Breast epithelium (tissue), 4 donors: ENCODE data around the gene SPSB1. TPM values are rescaled to one million over a fixed set of nuclear protein-coding genes. Genes with fewer than 3 reads are reported as not detected.

ENCODE experiments used
- DNase-seq, 2 donors: peaks; one replicate each; pipeline ENCODE4 v3.0.0-alpha.2; 2019; ENCODE audit warnings: low spot score in 2 of 2
- H3K27ac ChIP-seq, 2 donors: fragments of 200-600 bp; sonication (generic) in 1 of 2; one replicate each; pipeline ENCODE4 v1.5.1; 2016 to 2019; ENCODE audit warnings: mild to moderate bottlenecking in 1 of 2
- H3K27me3 ChIP-seq, 2 donors: fragments of 200-600 bp; sonication (generic) in 1 of 2; one replicate each; pipeline versions ENCODE4 v1.5.1 to v1.6.0; 2017 to 2019; ENCODE audit warnings: control low read depth in 1 of 2, mild to moderate bottlenecking in 1 of 2
- H3K36me3 ChIP-seq: fragments of 200-600 bp; one replicate; pipeline ENCODE4 v1.5.1; 2019
- H3K4me1 ChIP-seq, 2 donors: fragments of 200-600 bp; sonication (generic); one replicate each; pipeline ENCODE4 v1.5.1; 2016 to 2019; ENCODE audit warnings: control low read depth in 1 of 2
- H3K4me3 ChIP-seq, 3 donors: fragments of 200-600 bp; sonication (generic); 1 replicate in 2 of 3; 2 replicates in 1 of 3; pipeline ENCODE4 v1.5.1; 2016 to 2019; ENCODE audit warnings: mild to moderate bottlenecking in 3 of 3, moderate library complexity in 2 of 3
- H3K9me3 ChIP-seq, 2 donors: fragments of 200-600 bp; sonication (generic) in 1 of 2; one replicate each; pipeline ENCODE4 v1.5.1; 2016 to 2019; ENCODE audit warnings: control low read depth in 1 of 2
- POLR2A ChIP-seq: fragments of 450-650 bp; IDR thresholded peaks from one replicate; pipeline ENCODE4 v1.6.1; 2016; ENCODE audit warnings: antibody characterized with exemption, mild to moderate bottlenecking, moderate library complexity
- POLR2AphosphoS5 ChIP-seq, 3 donors: sonication (generic); formaldehyde crosslinking; IDR thresholded peaks; one replicate each; pipeline ENCODE4 v1.6.1; 2017; ENCODE audit warnings: antibody characterized with exemption in 3 of 3
- intact Hi-C: fragments of 100-400 bp; cut with DNase I; formaldehyde crosslinking; loops from one replicate; pipeline ENCODE4 v1.15.1; 2023; ENCODE audit warnings: low total_unique reads
- total RNA-seq, 3 donors: library from RNA; depleted of rRNA; stranded (reverse); fragments of >200 nt; gene quantifications; one replicate each; pipeline ENCODE4 v1.1.0, GENCODE V29; 2016
- TF ChIP-seq, protein P1 (sequence below), 3 donors: fragments of 450-650 bp; IDR thresholded peaks; one replicate each; pipeline ENCODE4 v1.5.1; 2016 to 2017; ENCODE audit warnings: antibody characterized with exemption in 3 of 3, mild to moderate bottlenecking in 3 of 3, moderate library complexity in 3 of 3

The SPSB1 gene
- total RNA-seq, 3 donors from 2014 or later: 30.6 to 52.5 (median 34.4) TPM

DNA sequence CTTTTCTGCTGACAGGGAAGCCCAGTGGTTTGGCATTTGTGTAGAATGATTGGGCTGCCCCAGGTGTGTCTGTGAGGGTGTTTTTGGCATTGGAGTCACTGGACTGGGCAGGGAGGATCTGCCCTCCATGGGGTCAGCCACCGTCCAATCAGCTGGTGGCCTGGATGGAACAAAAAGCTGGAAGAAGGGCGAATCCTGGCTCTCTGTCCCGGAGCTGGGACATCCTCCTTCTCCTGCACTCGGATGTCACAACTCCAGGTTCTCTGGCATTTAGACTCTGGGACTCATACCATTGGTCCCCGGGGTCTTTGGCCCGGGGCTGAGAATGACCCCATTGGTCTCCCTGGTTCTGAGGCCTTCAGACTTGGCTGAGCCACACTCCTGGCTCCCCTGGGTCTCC lies 11.2 kb downstream of the SPSB1 start:
- peaks cover 0 to 11% of the 10 kb centered on the region in 2 donors for H3K4me1 ChIP-seq
- no peaks in the 10 kb centered on the region for H3K27me3 ChIP-seq
- H3K4me3 ChIP-seq: no peak overlapping the region
- TF ChIP-seq, protein P1, sequence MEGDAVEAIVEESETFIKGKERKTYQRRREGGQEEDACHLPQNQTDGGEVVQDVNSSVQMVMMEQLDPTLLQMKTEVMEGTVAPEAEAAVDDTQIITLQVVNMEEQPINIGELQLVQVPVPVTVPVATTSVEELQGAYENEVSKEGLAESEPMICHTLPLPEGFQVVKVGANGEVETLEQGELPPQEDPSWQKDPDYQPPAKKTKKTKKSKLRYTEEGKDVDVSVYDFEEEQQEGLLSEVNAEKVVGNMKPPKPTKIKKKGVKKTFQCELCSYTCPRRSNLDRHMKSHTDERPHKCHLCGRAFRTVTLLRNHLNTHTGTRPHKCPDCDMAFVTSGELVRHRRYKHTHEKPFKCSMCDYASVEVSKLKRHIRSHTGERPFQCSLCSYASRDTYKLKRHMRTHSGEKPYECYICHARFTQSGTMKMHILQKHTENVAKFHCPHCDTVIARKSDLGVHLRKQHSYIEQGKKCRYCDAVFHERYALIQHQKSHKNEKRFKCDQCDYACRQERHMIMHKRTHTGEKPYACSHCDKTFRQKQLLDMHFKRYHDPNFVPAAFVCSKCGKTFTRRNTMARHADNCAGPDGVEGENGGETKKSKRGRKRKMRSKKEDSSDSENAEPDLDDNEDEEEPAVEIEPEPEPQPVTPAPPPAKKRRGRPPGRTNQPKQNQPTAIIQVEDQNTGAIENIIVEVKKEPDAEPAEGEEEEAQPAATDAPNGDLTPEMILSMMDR (IDR thresholded peaks at IDR 0.05): no peak
- TF ChIP-seq POLR2AphosphoS5 (IDR thresholded peaks at IDR 0.05): no peak
- no peak for TF ChIP-seq POLR2A
- no peak for DNase-seq
- intact Hi-C loops: no loop called here
- peak overlapping the region in 1 of 2 donors; percentile 91 for H3K27ac ChIP-seq
- no peaks in the 10 kb centered on the region for H3K36me3 ChIP-seq
- no peaks in the 10 kb centered on the region for H3K9me3 ChIP-seq

DNA sequence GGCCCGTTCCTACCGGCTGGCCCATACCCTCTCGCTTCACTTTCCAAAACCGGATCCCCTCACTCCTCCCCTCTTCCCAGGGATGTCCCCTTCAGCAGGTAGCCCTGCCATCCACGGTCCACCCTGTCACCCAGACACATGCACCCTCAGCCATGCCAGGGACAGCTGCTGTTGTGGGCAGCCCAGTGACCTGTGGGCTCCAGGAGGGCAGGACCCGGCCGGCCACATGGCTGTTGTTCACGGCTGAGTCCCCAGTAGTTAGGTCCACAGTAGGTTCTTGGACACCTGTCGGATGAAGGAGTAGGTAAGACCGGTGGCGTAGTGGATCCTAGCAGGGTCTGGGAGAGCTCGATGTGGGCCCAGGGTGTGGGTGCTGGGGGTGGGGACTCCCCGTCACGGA lies 12.5 kb downstream of the SPSB1 start:
- no peaks in the 10 kb centered on the region for H3K27me3 ChIP-seq
- no peak for TF ChIP-seq POLR2A
- no peak for TF ChIP-seq POLR2AphosphoS5 (IDR thresholded peaks at IDR 0.05)
- TF ChIP-seq, protein P1 (IDR thresholded peaks at IDR 0.05): no peak
- DNase-seq: no peak
- no peak overlapping the region for H3K4me3 ChIP-seq
- H3K4me1 ChIP-seq: peaks cover 0 to 11% of the 10 kb centered on the region in 2 donors
- intact Hi-C loops: no loop called here
- no peaks in the 10 kb centered on the region for H3K36me3 ChIP-seq
- no peaks in the 10 kb centered on the region for H3K9me3 ChIP-seq
- H3K27ac ChIP-seq: peak overlapping the region in 1 of 2 donors; percentile 3

DNA sequence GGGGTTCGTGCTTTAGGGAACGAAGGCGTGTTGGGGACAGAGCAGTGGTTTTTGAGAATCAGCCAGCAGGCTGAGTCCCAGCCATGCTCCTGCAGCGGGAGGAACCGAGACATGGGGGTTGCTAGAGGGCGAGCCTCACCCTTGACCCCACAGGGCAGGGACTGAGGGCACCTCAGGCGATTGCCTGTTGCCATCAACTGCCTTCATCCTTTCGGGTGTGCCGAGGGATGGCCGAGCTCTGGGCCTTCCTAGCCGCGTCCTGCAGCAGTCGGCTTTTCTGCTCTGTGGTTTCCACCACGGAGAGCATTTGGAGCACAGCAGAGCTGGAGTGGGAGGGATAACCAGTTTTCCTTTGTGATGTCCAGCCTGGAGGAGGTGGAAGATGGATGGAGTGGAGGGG lies 13.3 kb downstream of the SPSB1 start:
- intact Hi-C loops: no loop called here
- DNase-seq: no peak
- Histone ChIP-seq H3K27me3 (no peaks in the 10 kb centered on the region), H3K27ac (peak overlapping the region in 1 of 2 donors; percentile 3), H3K4me1 (peaks cover 0 to 11% of the 10 kb centered on the region in 2 donors), H3K9me3 (no peaks in the 10 kb centered on the region), H3K36me3 (no peaks in the 10 kb centered on the region), H3K4me3 (no peak overlapping the region)
- no peak for TF ChIP-seq POLR2A
- no peak for TF ChIP-seq POLR2AphosphoS5 (IDR thresholded peaks at IDR 0.05)
- TF ChIP-seq, protein P1 (IDR thresholded peaks at IDR 0.05): no peak

DNA sequence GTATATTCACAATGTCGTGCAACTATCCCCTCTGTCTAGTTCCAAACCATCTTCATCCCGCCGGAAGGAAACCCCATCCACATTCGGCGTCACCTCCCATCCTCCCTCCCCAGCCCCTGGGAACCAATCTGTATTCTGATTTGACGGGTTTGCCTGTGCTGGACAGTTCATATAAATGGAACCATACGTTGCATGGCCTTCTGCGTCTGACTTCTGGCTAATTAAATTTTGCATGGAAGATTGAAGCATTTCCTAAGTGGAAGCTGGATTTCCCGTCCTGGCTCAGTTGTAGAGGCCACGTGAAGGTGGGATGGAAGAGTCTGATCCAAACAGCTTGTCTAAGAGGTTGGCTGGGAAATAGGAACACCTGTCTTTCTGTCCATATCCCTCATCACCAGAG lies 14.6 kb downstream of the SPSB1 start:
- intact Hi-C loops: no loop called here

DNA sequence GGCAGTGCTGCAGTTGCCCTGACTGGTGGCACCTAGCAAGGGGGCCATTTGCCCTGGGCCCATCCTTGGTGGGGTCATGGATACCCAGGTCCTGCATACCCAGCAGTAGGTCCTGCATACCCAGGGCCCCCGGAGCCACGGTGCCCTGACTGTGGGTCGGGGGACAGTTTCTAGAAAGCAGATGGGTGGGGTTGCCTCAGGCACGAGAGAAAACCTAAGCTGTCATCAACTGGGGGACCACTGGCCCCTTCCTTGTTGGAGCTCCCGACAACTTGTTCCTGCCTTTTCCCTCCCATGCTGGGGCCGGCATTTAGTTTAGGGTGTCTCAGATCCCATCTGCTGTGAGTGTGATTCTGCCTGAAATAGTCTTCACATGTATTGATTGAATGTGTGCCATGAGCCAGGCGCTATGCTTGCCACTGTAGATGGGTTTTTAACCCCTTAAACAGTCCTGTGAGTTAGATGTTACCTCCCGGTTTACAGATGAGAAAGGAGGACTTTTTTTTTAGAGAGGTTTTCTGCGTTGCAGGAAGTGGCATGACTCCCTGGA lies 15.6 kb downstream of the SPSB1 start:
- H3K27ac ChIP-seq: no peak overlapping the region
- no peak overlapping the region for H3K4me3 ChIP-seq
- no peaks in the 10 kb centered on the region for H3K9me3 ChIP-seq
- H3K36me3 ChIP-seq: no peaks in the 10 kb centered on the region
- intact Hi-C loops: no loop called here
- H3K27me3 ChIP-seq: no peaks in the 10 kb centered on the region
- DNase-seq: no peak
- TF ChIP-seq, protein P1 (IDR thresholded peaks at IDR 0.05): no peak
- no peak for TF ChIP-seq POLR2AphosphoS5 (IDR thresholded peaks at IDR 0.05)
- no peak for TF ChIP-seq POLR2A
- peaks cover 0 to 4% of the 10 kb centered on the region in 2 donors for H3K4me1 ChIP-seq

More for the DNA sequence above, 14.6 kb downstream of the SPSB1 start:
- no peak for TF ChIP-seq POLR2AphosphoS5 (IDR thresholded peaks at IDR 0.05)
- TF ChIP-seq, protein P1 (IDR thresholded peaks at IDR 0.05): no peak
- no peaks in the 10 kb centered on the region for H3K27me3 ChIP-seq
- DNase-seq: no peak
- H3K4me1 ChIP-seq: peaks cover 0 to 11% of the 10 kb centered on the region in 2 donors
- H3K9me3 ChIP-seq: no peaks in the 10 kb centered on the region
- no peaks in the 10 kb centered on the region for H3K36me3 ChIP-seq
- H3K4me3 ChIP-seq: no peak overlapping the region
- H3K27ac ChIP-seq: no peak overlapping the region
